PC-9 (cell line): ENCODE measurements around the gene CYYR1. TPM values are rescaled to one million over a fixed set of nuclear protein-coding genes. Genes with fewer than 3 reads are reported as not detected.

Experiments used
- BruUV-seq: library from RNA; stranded (reverse); fragments of 400-500 nt; replicated peaks from 2 replicates; lab custom pipeline; 2021; lab: Mats Ljungman, UMichigan
- CTCF ChIA-PET: fragments of 300-600 bp; sonication (Branson Sonifier 250); formaldehyde crosslinking; loops from one replicate; lab custom pipeline; 2022; ENCODE audit warnings: antibody characterized with exemption; lab: Charles Lee
- POLR2A ChIA-PET: fragments of 300-600 bp; sonication (Branson Sonifier 250); formaldehyde crosslinking; loops from one replicate; lab custom pipeline; 2022; ENCODE audit warnings: antibody characterized with exemption; ENCODE audit not compliant: unreplicated experiment; lab: Charles Lee
- DNase-seq, 2 experiments: peaks; one replicate each; pipeline versions ENCODE4 v3.0.0 to v3.0.0-alpha.2; 2015 to 2022; ENCODE audit warnings: mixed read lengths in 1 of 2
- H2AFZ ChIP-seq: fragments of 200-600 bp; sonication (generic); 2 replicates; pipeline ENCODE4 v1.8.1; 2017; ENCODE audit warnings: antibody characterized with exemption
- H3F3A ChIP-seq: fragments of 200-600 bp; sonication (generic); 2 replicates; pipeline ENCODE4 v1.8.1; 2017; ENCODE audit warnings: antibody characterized with exemption, mild to moderate bottlenecking, low read depth; ENCODE audit not compliant: insufficient read depth
- H3K27ac ChIP-seq: fragments of 200-600 bp; sonication (generic); 2 replicates; pipeline ENCODE4 v1.6.1; 2016; ENCODE audit warnings: mixed run types
- H3K27me3 ChIP-seq: fragments of 200-600 bp; sonication (generic); 2 replicates; pipeline ENCODE4 v1.6.1; 2016; ENCODE audit warnings: low read depth, mixed run types; ENCODE audit not compliant: insufficient read depth
- H3K36me3 ChIP-seq: fragments of 200-600 bp; sonication (generic); 2 replicates; pipeline ENCODE4 v1.6.1; 2016; ENCODE audit warnings: low read depth, mixed run types
- H3K4me1 ChIP-seq: fragments of 200-600 bp; sonication (generic); replicated peaks from 2 replicates; pipeline ENCODE4 v1.6.1; 2016; ENCODE audit warnings: mixed run types; ENCODE audit not compliant: insufficient read depth
- H3K4me2 ChIP-seq: fragments of 200-600 bp; sonication (generic); 2 replicates; pipeline ENCODE4 v1.6.1; 2017; ENCODE audit warnings: mixed run types
- H3K4me3 ChIP-seq: fragments of 200-600 bp; sonication (generic); 2 replicates; pipeline ENCODE4 v1.6.1; 2016; ENCODE audit warnings: mixed run types
- H3K79me2 ChIP-seq: fragments of 200-600 bp; sonication (generic); 2 replicates; pipeline ENCODE4 v1.6.1; 2017; ENCODE audit warnings: low read depth, mixed run types
- H3K9me2 ChIP-seq: fragments of 200-600 bp; sonication (generic); 2 replicates; pipeline ENCODE4 v1.8.1; 2017; ENCODE audit warnings: mild to moderate bottlenecking; ENCODE audit not compliant: insufficient read depth
- H3K9me3 ChIP-seq: fragments of 200-600 bp; sonication (generic); 2 replicates; pipeline ENCODE4 v1.8.1; 2016; ENCODE audit warnings: low read depth; ENCODE audit not compliant: insufficient read depth
- H4K20me1 ChIP-seq: fragments of 200-600 bp; sonication (generic); 2 replicates; pipeline ENCODE4 v1.8.1; 2017; ENCODE audit not compliant: insufficient read depth
- EZH2 ChIP-seq: fragments of 200-600 bp; sonication (generic); IDR thresholded peaks from 2 replicates; pipeline ENCODE4 v1.8.0; 2017; ENCODE audit warnings: antibody characterized with exemption, low read depth
- intact Hi-C: fragments of 100-400 bp; cut with micrococcal nuclease; formaldehyde crosslinking; loops from one replicate; pipeline ENCODE4 v1.10.0; 2022; ENCODE audit not compliant: unreplicated experiment
- total RNA-seq: library from RNA; stranded (reverse); gene quantifications from 2 replicates; pipeline ENCODE4 v1.2.3, GENCODE V29; 2021
- TF ChIP-seq, protein P1 (sequence below): fragments of 200-600 bp; sonication (generic); conservative IDR thresholded peaks from 2 replicates; pipeline ENCODE4 v1.6.1; 2017; ENCODE audit warnings: mixed run types, antibody characterized with exemption, mild to moderate bottlenecking, moderate library complexity

The CYYR1 gene
- total RNA-seq, 1 experiment from 2014 or later, result not detected

DNA sequence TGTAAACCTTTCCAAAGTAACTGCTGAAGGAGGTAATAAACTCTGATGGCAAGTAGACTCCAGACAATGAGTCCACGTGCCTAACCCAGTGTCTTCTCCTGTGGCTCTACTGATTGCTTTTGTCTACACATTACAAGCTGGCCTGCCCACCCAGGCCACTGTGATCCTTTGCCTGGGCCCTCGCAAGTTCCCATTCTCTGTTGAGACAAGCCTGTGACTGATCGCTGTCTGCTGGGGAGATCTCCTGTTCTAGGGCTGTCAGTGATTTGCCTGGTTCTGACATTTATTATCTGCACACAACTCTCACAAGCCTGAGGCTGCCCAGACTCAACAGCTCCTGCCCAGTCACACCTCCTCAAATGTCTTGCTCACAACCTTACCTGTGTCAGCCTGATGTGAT lies 81.4 kb downstream of the CYYR1 start:
- no peaks in the 10 kb centered on the region for H4K20me1 ChIP-seq
- no peaks in the 10 kb centered on the region for H3K4me1 ChIP-seq
- H3K4me3 ChIP-seq, result no peak overlapping the region
- no peak overlapping the region for H3K4me2 ChIP-seq
- H3K79me2 ChIP-seq, result no peaks in the 10 kb centered on the region
- H3K36me3 ChIP-seq, result no peaks in the 10 kb centered on the region
- H3K27me3 ChIP-seq, result no peaks in the 10 kb centered on the region
- no peaks in the 10 kb centered on the region for H3F3A ChIP-seq
- H3K9me3 ChIP-seq, result no peaks in the 10 kb centered on the region
- intact Hi-C loops, result no loop called here
- DNase-seq, result no peak
- H3K9me2 ChIP-seq, result no peaks in the 10 kb centered on the region
- TF ChIP-seq, protein P1, sequence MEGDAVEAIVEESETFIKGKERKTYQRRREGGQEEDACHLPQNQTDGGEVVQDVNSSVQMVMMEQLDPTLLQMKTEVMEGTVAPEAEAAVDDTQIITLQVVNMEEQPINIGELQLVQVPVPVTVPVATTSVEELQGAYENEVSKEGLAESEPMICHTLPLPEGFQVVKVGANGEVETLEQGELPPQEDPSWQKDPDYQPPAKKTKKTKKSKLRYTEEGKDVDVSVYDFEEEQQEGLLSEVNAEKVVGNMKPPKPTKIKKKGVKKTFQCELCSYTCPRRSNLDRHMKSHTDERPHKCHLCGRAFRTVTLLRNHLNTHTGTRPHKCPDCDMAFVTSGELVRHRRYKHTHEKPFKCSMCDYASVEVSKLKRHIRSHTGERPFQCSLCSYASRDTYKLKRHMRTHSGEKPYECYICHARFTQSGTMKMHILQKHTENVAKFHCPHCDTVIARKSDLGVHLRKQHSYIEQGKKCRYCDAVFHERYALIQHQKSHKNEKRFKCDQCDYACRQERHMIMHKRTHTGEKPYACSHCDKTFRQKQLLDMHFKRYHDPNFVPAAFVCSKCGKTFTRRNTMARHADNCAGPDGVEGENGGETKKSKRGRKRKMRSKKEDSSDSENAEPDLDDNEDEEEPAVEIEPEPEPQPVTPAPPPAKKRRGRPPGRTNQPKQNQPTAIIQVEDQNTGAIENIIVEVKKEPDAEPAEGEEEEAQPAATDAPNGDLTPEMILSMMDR, result no peak
- TF ChIP-seq EZH2, result no peak
- no TSS peak for BruUV-seq
- no peak overlapping the region for H2AFZ ChIP-seq
- ChIA-PET CTCF (no interaction called here), POLR2A (no interaction called here)
- H3K27ac ChIP-seq, result no peak overlapping the region

DNA sequence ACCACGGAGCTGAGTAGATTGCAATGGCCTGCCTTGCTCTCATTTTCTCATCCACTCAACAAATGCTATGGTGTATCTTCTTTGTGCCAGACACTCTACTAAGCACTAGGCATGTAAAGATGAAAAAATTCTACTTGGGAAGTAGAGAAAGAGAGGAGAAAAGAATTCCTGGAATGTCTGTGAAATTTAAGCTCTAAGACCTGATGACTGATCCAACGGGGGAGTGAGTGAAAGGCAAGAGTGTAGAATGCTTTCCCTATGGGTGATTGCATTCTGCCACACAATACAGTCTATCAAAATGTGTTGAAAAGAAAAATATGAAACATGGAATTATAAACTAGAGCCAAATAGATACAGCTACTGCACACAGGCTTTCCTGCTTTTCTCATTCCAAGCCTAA lies 82.3 kb downstream of the CYYR1 start:
- no peaks in the 10 kb centered on the region for H3K79me2 ChIP-seq
- no peak for DNase-seq
- H3F3A ChIP-seq, result no peaks in the 10 kb centered on the region
- H3K36me3 ChIP-seq, result no peaks in the 10 kb centered on the region
- no peak overlapping the region for H3K27ac ChIP-seq
- TF ChIP-seq, protein P1, result no peak
- TF ChIP-seq EZH2, result no peak
- no peak overlapping the region for H3K4me2 ChIP-seq
- no peaks in the 10 kb centered on the region for H3K4me1 ChIP-seq
- BruUV-seq, result no TSS peak
- no peak overlapping the region for H3K4me3 ChIP-seq
- H3K27me3 ChIP-seq, result no peaks in the 10 kb centered on the region
- H2AFZ ChIP-seq, result no peak overlapping the region
- intact Hi-C loops, result no loop called here
- no peaks in the 10 kb centered on the region for H3K9me3 ChIP-seq
- ChIA-PET CTCF (no interaction called here), POLR2A (no interaction called here)
- H4K20me1 ChIP-seq, result no peaks in the 10 kb centered on the region
- H3K9me2 ChIP-seq, result no peaks in the 10 kb centered on the region

DNA sequence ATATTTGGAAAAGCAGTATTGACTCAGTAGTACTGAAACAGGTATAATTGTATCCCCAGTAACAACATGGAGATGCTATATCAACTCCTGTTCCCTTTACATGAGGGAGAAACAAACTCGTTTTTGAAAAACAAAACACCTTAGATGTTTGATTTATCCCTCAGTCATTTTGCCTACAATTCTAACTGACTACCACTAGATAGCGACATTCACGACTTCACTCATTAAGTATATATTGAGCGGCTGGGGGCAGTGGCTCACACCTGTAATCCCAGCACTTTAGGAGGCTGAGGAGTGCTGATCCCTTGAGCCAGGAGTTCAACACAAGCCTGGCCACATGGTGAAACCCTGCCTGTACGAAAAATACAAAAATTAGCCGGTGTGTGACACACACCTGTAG lies 83.3 kb downstream of the CYYR1 start:
- Histone ChIP-seq H3F3A (no peaks in the 10 kb centered on the region), H3K4me2 (no peak overlapping the region), H4K20me1 (no peaks in the 10 kb centered on the region), H3K36me3 (no peaks in the 10 kb centered on the region), H3K4me3 (no peak overlapping the region), H3K27ac (no peak overlapping the region), H3K9me3 (no peaks in the 10 kb centered on the region), H3K9me2 (no peaks in the 10 kb centered on the region), H2AFZ (no peak overlapping the region), H3K79me2 (no peaks in the 10 kb centered on the region), H3K4me1 (no peaks in the 10 kb centered on the region), H3K27me3 (no peaks in the 10 kb centered on the region)
- POLR2A ChIA-PET, result no interaction called here
- CTCF ChIA-PET, result no interaction called here
- no peak for TF ChIP-seq EZH2
- TF ChIP-seq, protein P1, result no peak
- intact Hi-C loops, result no loop called here
- DNase-seq, result no peak
- BruUV-seq, result no TSS peak
